DND-41 (cell line): ENCODE results near the gene DOCK3.

ENCODE experiments used
- ATAC-seq: fragments of 200-7000 bp; cut with Tn5 transposase; 3 replicates; pipeline ENCODE4 v1.9.1; 2021; ENCODE audit warnings: low read depth; ENCODE audit not compliant: insufficient read depth
- DNase-seq: peaks from one replicate; pipeline ENCODE4 v3.0.0-alpha.2; 2020
- H2AFZ ChIP-seq: 2 replicates; pipeline ENCODE4 v1.6.0; 2012; ENCODE audit warnings: low read depth, low read length
- H3K27ac ChIP-seq: 2 replicates; pipeline ENCODE4 v1.5.1; 2012; ENCODE audit warnings: low read length, inconsistent platforms
- H3K27me3 ChIP-seq: fragments of 200-600 bp; sonication (generic); 2 replicates; pipeline ENCODE4 v1.6.0; 2012; ENCODE audit warnings: low read length, mild to moderate bottlenecking, inconsistent platforms; ENCODE audit not compliant: insufficient read depth, poor library complexity
- H3K36me3 ChIP-seq: 2 replicates; pipeline ENCODE4 v1.5.1; 2012; ENCODE audit warnings: low read length, inconsistent platforms; ENCODE audit not compliant: insufficient read depth
- H3K4me1 ChIP-seq: 2 replicates; pipeline ENCODE4 v1.5.1; 2012; ENCODE audit warnings: mild to moderate bottlenecking, low read length; ENCODE audit not compliant: insufficient read depth
- H3K4me2 ChIP-seq: 2 replicates; pipeline ENCODE4 v1.6.0; 2012; ENCODE audit warnings: mild to moderate bottlenecking, moderate library complexity, low read length, inconsistent platforms; ENCODE audit not compliant: insufficient read depth
- H3K4me3 ChIP-seq, 2 experiments: fragments of 200-600 bp in 1 of 2; shearing (Covaris generic) in 1 of 2; 2 replicates each; pipeline ENCODE4 v1.5.1; 2012 to 2016; ENCODE audit warnings: inconsistent platforms in 2 of 2, low read length in 2 of 2, mild to moderate bottlenecking in 2 of 2, low read depth in 1 of 2, moderate library complexity in 1 of 2
- H3K79me2 ChIP-seq: 2 replicates; pipeline ENCODE4 v1.6.0; 2012; ENCODE audit warnings: low read length, inconsistent platforms; ENCODE audit not compliant: insufficient read depth
- H3K9ac ChIP-seq: 2 replicates; pipeline ENCODE4 v1.6.0; 2012; ENCODE audit warnings: low read depth, mild to moderate bottlenecking, inconsistent platforms, low read length, moderate library complexity
- H3K9me3 ChIP-seq: 2 replicates; pipeline ENCODE4 v1.5.1; 2012; ENCODE audit warnings: low read length, moderate library complexity, mild to moderate bottlenecking, inconsistent platforms; ENCODE audit not compliant: insufficient read depth, severe bottlenecking
- H4K20me1 ChIP-seq: 2 replicates; pipeline ENCODE4 v1.6.0; 2012; ENCODE audit warnings: low read length; ENCODE audit not compliant: insufficient read depth
- EZH2 ChIP-seq: IDR thresholded peaks from 3 replicates; pipeline ENCODE4 v1.6.1; 2012; ENCODE audit warnings: borderline replicate concordance, low read depth, mild to moderate bottlenecking, moderate library complexity, low read length, inconsistent platforms; ENCODE audit not compliant: severe bottlenecking
- TF ChIP-seq, protein P1 (sequence below): IDR thresholded peaks from 2 replicates; pipeline ENCODE4 v1.5.1; 2012; ENCODE audit warnings: borderline replicate concordance, low read length, moderate library complexity, mild to moderate bottlenecking; ENCODE audit not compliant: poor library complexity, severe bottlenecking; ENCODE audit errors: extremely low read depth

Gene DOCK3

DNA sequence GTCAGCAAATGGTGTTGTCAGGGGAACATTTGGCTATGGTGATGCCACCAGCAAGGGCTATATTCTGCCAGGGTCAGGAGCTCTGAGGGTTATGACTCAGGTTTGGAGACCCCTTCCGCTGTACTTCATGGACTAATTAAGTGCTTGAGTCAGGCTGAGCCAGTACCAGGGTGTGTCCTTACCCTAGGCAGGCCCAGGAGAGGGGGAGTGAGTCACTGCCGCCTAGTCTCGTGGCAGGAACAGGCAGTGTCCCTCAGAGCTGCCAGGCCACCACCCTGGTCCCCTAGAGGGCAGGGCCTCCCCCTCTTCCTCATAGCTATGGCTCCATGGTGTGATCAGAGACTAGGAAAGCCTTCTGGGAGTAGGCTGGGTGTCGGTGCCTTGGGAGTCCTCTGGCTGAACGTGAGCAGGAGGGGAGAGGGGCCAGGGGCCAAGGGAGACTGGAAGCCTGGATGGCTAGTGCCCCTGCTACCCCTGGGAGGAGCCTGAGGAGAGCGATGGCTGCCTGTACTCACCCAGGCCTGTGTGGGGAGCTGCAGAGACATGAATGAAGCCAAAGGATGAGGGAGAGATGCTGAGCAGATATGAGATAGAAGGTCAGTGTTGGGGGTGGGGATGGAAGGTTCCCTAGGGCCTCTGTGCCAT, 47.2 kb upstream of the DOCK3 start:
- Histone ChIP-seq H3K4me1 (peaks cover 95% of the 10 kb centered on the region), H3K27me3 (no peaks in the 10 kb centered on the region), H3K9ac (peak overlapping the region; percentile 56; the same call in 1 of the 2 replicates), H3K79me2 (peaks cover 100% of the 10 kb centered on the region), H3K36me3 (peaks cover 93% of the 10 kb centered on the region), H2AFZ (no peak overlapping the region), H3K9me3 (no peaks in the 10 kb centered on the region), H3K27ac (peak overlapping the region; percentile 98), H3K4me2 (peak overlapping the region; percentile 56; the same call in 1 of the 2 replicates), H3K4me3 (no peak overlapping the region), H4K20me1 (peaks cover 73% of the 10 kb centered on the region)
- no peak for TF ChIP-seq EZH2
- TF ChIP-seq, protein P1, sequence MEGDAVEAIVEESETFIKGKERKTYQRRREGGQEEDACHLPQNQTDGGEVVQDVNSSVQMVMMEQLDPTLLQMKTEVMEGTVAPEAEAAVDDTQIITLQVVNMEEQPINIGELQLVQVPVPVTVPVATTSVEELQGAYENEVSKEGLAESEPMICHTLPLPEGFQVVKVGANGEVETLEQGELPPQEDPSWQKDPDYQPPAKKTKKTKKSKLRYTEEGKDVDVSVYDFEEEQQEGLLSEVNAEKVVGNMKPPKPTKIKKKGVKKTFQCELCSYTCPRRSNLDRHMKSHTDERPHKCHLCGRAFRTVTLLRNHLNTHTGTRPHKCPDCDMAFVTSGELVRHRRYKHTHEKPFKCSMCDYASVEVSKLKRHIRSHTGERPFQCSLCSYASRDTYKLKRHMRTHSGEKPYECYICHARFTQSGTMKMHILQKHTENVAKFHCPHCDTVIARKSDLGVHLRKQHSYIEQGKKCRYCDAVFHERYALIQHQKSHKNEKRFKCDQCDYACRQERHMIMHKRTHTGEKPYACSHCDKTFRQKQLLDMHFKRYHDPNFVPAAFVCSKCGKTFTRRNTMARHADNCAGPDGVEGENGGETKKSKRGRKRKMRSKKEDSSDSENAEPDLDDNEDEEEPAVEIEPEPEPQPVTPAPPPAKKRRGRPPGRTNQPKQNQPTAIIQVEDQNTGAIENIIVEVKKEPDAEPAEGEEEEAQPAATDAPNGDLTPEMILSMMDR, result peak; percentile 54
- ATAC-seq (no peak), DNase-seq (peak; percentile 43)

GRCh38 chr3:50628601-50629000, 46.1 kb upstream of the DOCK3 start:
- no peaks in the 10 kb centered on the region for H3K9me3 ChIP-seq
- H3K4me3 ChIP-seq, result no peak overlapping the region
- peak overlapping the region; percentile 98 for H3K27ac ChIP-seq
- H3K9ac ChIP-seq, result no peak overlapping the region
- H3K4me1 ChIP-seq, result peaks cover 91% of the 10 kb centered on the region
- no peak overlapping the region for H2AFZ ChIP-seq
- no peak for TF ChIP-seq EZH2
- TF ChIP-seq, protein P1, result no peak
- peaks cover 92% of the 10 kb centered on the region for H3K36me3 ChIP-seq
- ATAC-seq (no peak), DNase-seq (peak; percentile 31)
- H3K79me2 ChIP-seq, result peaks cover 100% of the 10 kb centered on the region
- peaks cover 83% of the 10 kb centered on the region for H4K20me1 ChIP-seq
- H3K4me2 ChIP-seq, result peak overlapping the region; percentile 28; the same call in 1 of the 2 replicates
- H3K27me3 ChIP-seq, result no peaks in the 10 kb centered on the region

DNA sequence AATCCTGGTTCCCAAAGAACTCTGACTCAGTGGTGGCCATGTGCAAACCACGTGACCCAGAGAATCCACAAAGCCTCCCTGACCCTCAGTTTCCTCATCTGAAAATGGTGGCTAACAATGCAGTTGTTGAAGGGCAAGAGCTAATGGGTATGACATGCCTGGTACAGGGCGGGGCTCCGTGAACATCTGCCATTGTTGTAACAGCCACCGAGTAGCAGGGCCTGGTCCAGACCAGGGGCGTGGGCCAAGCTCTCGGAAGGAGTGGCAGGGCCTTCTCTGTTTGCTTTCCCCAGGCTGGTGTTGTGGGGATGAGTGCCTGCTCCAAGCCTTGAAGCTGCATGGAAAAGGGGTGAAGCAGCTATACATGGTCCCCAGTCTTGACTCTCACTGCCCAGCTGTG, 44.3 kb upstream of the DOCK3 start:
- H3K4me1 ChIP-seq, result peaks cover 84% of the 10 kb centered on the region
- DNase-seq (no peak), ATAC-seq (no peak)
- H3K9me3 ChIP-seq, result no peaks in the 10 kb centered on the region
- peaks cover 100% of the 10 kb centered on the region for H3K79me2 ChIP-seq
- no peak overlapping the region for H3K4me2 ChIP-seq
- H3K9ac ChIP-seq, result no peak overlapping the region
- no peak overlapping the region for H2AFZ ChIP-seq
- H3K27ac ChIP-seq, result peak overlapping the region; percentile 98
- H3K36me3 ChIP-seq, result peaks cover 94% of the 10 kb centered on the region
- H3K4me3 ChIP-seq, result no peak overlapping the region
- H3K27me3 ChIP-seq, result no peaks in the 10 kb centered on the region
- TF ChIP-seq EZH2, result no peak
- TF ChIP-seq, protein P1, result no peak
- peaks cover 87% of the 10 kb centered on the region for H4K20me1 ChIP-seq
